Measurements from ENCODE around the gene DHX9.

- TF ChIP-seq CTCF (IDR thresholded peaks at IDR 0.05; ENCODE audit: low read depth, low read length, poor library complexity, severe bottlenecking), result no peak
- no peak for TF ChIP-seq EZH2phosphoT487 (IDR thresholded peaks at IDR 0.05; ENCODE audit: borderline replicate concordance, low read length)
Observed at GRCh38 chr1:182872881-182873280, 33.7 kb downstream of the DHX9 start.

All from DOHH2 (cell line).